Stomach (tissue), 4 donors: ENCODE results near the gene TCIRG1.

Experiments used
- POLR2A ChIP-seq, 4 donors: fragments of 450-650 bp; IDR thresholded peaks; one replicate each; pipeline ENCODE4 v1.6.1; 2016; ENCODE audit warnings: antibody characterized with exemption in 4 of 4, control low read depth in 2 of 4, mild to moderate bottlenecking in 1 of 4, moderate library complexity in 1 of 4
- POLR2AphosphoS5 ChIP-seq, 3 donors: sonication (generic); formaldehyde crosslinking; IDR thresholded peaks; one replicate each; pipeline ENCODE4 v1.6.1; 2016; ENCODE audit warnings: antibody characterized with exemption in 3 of 3
- TF ChIP-seq, protein P1 (sequence below), 7 experiments: fragments of 450-650 bp in 4 of 7; fragments of 200-600 bp in 3 of 7; sonication (generic) in 3 of 7; IDR thresholded peaks; one replicate each; pipeline ENCODE4 v1.5.1; 2016 to 2019; ENCODE audit warnings: antibody characterized with exemption in 7 of 7, control low read depth in 2 of 7, mild to moderate bottlenecking in 1 of 7

DNA sequence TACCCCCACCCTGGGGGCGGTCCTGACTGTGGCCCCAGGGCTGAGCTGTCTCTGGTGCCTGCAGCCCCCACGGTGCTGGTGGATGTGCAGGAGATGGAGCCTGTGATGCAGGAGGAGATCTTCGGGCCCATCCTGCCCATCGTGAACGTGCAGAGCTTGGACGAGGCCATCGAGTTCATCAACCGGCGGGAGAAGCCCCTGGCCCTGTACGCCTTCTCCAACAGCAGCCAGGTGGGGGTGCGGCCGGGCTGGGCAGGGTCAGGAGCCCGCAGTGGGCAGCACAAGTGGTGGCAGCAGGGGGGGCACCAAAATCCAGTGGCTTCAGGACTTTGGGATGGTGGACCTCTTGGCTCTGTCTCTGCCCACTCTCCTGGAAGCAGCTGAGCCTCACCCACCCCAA, 16.3 kb upstream of the TCIRG1 start:
- TF ChIP-seq, protein P1, sequence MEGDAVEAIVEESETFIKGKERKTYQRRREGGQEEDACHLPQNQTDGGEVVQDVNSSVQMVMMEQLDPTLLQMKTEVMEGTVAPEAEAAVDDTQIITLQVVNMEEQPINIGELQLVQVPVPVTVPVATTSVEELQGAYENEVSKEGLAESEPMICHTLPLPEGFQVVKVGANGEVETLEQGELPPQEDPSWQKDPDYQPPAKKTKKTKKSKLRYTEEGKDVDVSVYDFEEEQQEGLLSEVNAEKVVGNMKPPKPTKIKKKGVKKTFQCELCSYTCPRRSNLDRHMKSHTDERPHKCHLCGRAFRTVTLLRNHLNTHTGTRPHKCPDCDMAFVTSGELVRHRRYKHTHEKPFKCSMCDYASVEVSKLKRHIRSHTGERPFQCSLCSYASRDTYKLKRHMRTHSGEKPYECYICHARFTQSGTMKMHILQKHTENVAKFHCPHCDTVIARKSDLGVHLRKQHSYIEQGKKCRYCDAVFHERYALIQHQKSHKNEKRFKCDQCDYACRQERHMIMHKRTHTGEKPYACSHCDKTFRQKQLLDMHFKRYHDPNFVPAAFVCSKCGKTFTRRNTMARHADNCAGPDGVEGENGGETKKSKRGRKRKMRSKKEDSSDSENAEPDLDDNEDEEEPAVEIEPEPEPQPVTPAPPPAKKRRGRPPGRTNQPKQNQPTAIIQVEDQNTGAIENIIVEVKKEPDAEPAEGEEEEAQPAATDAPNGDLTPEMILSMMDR (IDR thresholded peaks at IDR 0.05), result no peak
- TF ChIP-seq POLR2A (IDR thresholded peaks at IDR 0.05) (no peak), POLR2AphosphoS5 (IDR thresholded peaks at IDR 0.05) (no peak)
